ENCODE measurements around the gene DYRK1A.

DNA sequence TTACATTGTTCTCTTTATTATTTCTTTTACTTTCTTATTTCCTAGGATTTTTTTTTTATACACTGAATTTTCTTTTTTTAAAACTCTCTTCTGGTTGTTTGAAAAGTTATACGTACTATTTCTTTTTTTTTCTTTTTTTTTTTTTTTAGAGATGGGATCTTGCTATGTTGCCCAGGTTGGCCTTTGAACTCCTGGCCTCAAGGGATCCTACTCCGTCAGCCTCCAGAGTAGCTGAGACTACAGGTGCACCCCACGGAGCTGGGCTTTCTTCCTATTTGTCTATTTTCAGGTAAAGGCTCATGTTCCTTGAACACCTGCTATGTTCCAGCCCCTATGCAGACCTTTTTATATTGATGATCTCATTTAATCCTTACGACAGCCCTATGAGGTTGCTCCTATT, 29.4 kb upstream of the DYRK1A start:
- no peak for TF ChIP-seq EZH2phosphoT487 (conservative IDR thresholded peaks at IDR 0.05; ENCODE audit: low read length)
- TF ChIP-seq, protein P1, sequence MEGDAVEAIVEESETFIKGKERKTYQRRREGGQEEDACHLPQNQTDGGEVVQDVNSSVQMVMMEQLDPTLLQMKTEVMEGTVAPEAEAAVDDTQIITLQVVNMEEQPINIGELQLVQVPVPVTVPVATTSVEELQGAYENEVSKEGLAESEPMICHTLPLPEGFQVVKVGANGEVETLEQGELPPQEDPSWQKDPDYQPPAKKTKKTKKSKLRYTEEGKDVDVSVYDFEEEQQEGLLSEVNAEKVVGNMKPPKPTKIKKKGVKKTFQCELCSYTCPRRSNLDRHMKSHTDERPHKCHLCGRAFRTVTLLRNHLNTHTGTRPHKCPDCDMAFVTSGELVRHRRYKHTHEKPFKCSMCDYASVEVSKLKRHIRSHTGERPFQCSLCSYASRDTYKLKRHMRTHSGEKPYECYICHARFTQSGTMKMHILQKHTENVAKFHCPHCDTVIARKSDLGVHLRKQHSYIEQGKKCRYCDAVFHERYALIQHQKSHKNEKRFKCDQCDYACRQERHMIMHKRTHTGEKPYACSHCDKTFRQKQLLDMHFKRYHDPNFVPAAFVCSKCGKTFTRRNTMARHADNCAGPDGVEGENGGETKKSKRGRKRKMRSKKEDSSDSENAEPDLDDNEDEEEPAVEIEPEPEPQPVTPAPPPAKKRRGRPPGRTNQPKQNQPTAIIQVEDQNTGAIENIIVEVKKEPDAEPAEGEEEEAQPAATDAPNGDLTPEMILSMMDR (IDR thresholded peaks at IDR 0.05; ENCODE audit: insufficient read depth, low read length, poor library complexity, severe bottlenecking), result no peak
